Endothelial cell of umbilical vein (primary cell): ENCODE measurements around the gene LGALS4.
"Not testable (repeated sequence)": the region's sequence is repeated elsewhere in the genome, so short reads cannot be mapped to it uniquely, and the experiment has no call there.

Experiments
- CTCF ChIP-seq, 2 donors: IDR thresholded peaks; 1 replicate in 1 of 2; 2 replicates in 1 of 2; pipeline ENCODE4 v1.5.1; 2011; ENCODE audit warnings: low read length in 2 of 2, mild to moderate bottlenecking in 2 of 2, moderate library complexity in 2 of 2, control low read depth in 1 of 2, inconsistent platforms in 1 of 2, low read depth in 1 of 2; ENCODE audit not compliant: insufficient read depth in 1 of 2; ENCODE audit errors: extremely low read depth in 1 of 2
- EZH2 ChIP-seq: IDR thresholded peaks from 2 replicates; pipeline ENCODE4 v1.6.1; 2012; ENCODE audit warnings: borderline replicate concordance, low read depth, mild to moderate bottlenecking, moderate library complexity, low read length, inconsistent platforms; ENCODE audit not compliant: severe bottlenecking
- GATA2 ChIP-seq: IDR thresholded peaks from 2 replicates; pipeline ENCODE4 v1.7.0; 2011; ENCODE audit warnings: low read depth, mild to moderate bottlenecking, moderate library complexity, mixed read lengths, low read length; ENCODE audit not compliant: insufficient read length, insufficient read depth
- JUN ChIP-seq: IDR thresholded peaks from 2 replicates; pipeline ENCODE4 v1.6.1; 2011; ENCODE audit warnings: borderline replicate concordance, low read depth; ENCODE audit not compliant: insufficient read length, insufficient read depth
- MAX ChIP-seq: IDR thresholded peaks from 2 replicates; pipeline ENCODE4 v1.6.1; 2011; ENCODE audit not compliant: insufficient read depth, insufficient read length
- POLR2A ChIP-seq: IDR thresholded peaks from 2 replicates; pipeline ENCODE4 v1.6.1; 2012; ENCODE audit warnings: low read depth, mild to moderate bottlenecking, control low read depth, low read length
- POLR2AphosphoS5 ChIP-seq: IDR thresholded peaks from 2 replicates; pipeline ENCODE4 v1.6.1; 2012; ENCODE audit warnings: low read depth, mild to moderate bottlenecking, control low read depth, low read length, moderate library complexity; ENCODE audit not compliant: insufficient read depth

GRCh38 chr19:38770949-38771275, 41.8 kb downstream of the LGALS4 start:
- TF ChIP-seq POLR2AphosphoS5; CTCF (IDR thresholded peaks at IDR 0.05; ENCODE audit: extremely low read depth in 1 of 2, insufficient read depth in 1 of 2, low read depth in 1 of 2, low read length in 2 of 2); MAX; POLR2A; GATA2; EZH2; JUN: not testable (repeated sequence)
